GM13976 (cell line): ENCODE results near the gene ENKD1.

Experiments used
- DNase-seq: peaks from one replicate; pipeline ENCODE4 v3.0.0; 2012; ENCODE audit warnings: low spot score
- CTCF ChIP-seq: IDR thresholded peaks from 2 replicates; pipeline ENCODE4 v1.5.1; 2012; ENCODE audit warnings: borderline replicate concordance, mild to moderate bottlenecking; ENCODE audit not compliant: insufficient read depth; ENCODE audit errors: extremely low read depth, missing control alignments, control extremely low read depth
- in situ Hi-C: fragments of 300-500 bp; cut with MboI; formaldehyde crosslinking; loops from one replicate; pipeline ENCODE4 v1.12.0; 2022; ENCODE audit warnings: low sequenced_read_pairs, mixed read lengths, inconsistent platforms; ENCODE audit not compliant: unreplicated experiment

ENKD1 gene

GRCh38 chr16:67664871-67665270 lies 1.7 kb downstream of the ENKD1 start:
- DNase-seq: no peak
- in situ Hi-C loops: no loop called here
- no peak for TF ChIP-seq CTCF

DNA sequence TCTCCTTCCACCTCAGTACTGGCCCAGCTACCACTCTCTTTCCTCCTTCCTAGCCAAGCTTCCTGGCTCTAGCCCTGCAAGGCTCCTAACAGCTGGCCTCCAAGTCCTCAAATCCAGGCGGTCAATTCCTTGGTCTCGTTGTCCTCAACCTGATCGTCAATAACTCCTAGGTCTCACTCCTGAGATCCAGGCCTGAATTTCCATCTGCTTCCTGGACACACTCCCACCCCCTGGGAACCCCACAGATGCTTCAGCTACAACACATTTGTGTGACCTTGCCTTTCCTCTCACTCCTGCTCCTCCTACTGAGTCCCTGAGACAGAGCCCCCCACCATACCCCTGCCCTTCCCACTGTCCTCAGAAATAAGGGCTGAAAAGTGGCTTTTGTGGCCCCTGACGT lies 2.3 kb downstream of the ENKD1 start:
- in situ Hi-C loops: no loop called here
- DNase-seq: no peak
- no peak for TF ChIP-seq CTCF

GRCh38 chr16:67663877-67664222 lies 2.7 kb downstream of the ENKD1 start:
- TF ChIP-seq CTCF: no peak
- in situ Hi-C loops: no loop called here
- no peak for DNase-seq

DNA sequence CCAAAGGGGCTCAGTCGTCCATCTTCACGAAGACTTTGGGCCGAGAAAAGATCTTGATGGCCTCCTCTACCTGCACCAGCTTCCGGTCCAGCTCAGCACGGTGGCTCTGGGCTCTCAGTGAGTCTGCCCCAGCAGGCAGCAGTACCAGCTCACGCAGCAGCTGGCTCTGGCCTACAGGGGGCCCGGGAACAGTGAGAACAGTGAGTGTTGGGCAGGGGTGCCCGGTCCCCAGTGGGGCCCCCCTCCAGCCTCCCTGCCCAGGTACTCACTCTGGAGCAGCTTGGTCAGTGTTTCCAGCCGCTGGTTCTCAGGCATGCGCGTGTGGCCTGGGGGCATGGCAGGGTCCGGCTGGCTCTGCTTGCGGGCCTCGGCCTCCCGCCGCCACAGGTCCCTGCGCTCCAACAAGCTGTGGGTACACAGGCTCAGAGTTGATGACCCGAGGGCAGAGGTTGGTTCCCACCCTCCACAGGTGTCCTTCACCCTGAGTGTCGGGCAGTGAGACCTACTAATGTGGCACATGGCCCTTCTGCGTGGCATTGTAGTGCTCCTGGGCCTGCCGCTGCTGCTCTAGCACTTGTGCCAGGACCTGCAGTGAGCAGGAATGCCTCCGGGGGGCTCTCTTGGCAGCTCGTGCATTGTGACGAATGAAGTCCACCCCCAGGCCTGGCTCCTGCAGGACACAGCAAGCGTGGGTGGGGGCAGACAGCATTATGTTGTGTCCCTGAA lies 3.2 kb downstream of the ENKD1 start:
- no peak for DNase-seq
- in situ Hi-C loops: no loop called here
- no peak for TF ChIP-seq CTCF

DNA sequence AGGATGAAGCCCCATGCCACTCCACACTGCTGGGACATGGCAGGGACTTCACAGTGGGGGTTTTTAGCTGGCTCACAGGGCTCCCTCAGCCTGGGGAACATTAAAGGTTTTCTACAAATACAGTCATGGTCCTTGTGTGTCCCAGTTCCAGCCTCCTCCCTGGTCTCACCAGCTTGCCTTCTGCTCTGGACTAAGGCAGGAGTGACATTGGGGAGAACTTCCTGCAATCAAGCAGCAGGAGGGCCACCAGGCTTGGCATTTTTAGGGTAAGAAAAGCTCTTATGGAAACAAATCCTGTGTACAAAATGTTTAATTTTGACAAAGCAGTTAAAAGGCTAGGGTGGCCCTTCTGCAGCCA lies 3.9 kb downstream of the ENKD1 start:
- TF ChIP-seq CTCF: no peak
- in situ Hi-C loops: no loop called here

DNA sequence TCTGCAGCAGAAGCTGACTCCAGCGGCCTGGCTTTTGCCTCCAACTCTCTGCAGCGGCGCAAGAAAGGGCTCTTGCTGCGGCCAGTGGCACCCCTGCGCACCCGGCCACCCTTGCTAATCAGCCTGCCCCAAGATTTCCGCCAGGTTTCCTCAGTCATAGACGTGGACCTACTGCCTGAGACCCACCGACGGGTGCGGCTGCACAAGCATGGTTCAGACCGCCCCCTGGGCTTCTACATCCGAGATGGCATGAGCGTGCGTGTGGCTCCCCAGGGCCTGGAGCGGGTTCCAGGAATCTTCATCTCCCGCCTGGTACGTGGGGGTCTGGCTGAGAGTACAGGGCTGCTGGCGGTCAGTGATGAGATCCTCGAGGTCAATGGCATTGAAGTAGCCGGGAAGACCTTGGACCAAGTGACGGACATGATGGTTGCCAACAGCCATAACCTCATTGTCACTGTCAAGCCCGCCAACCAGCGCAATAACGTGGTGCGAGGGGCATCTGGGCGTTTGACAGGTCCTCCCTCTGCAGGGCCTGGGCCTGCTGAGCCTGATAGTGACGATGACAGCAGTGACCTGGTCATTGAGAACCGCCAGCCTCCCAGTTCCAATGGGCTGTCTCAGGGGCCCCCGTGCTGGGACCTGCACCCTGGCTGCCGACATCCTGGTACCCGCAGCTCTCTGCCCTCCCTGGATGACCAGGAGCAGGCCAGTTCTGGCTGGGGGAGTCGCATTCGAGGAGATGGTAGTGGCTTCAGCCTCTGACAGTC lies 4.5 kb downstream of the ENKD1 start:
- DNase-seq: no peak
- TF ChIP-seq CTCF: no peak
- in situ Hi-C loops: no loop called here

More for the DNA sequence above, 3.9 kb downstream of the ENKD1 start:
- DNase-seq: no peak
